Gastrocnemius medialis (tissue), 4 donors: ENCODE results near the gene TSPAN16. TPM values are rescaled to one million over a fixed set of nuclear protein-coding genes. Genes with fewer than 3 reads are reported as not detected.
A peak's percentile ranks its signal among the peaks of the same experiment; 100 is the strongest.

Experiments
- ATAC-seq, 2 donors: fragments of 150-250 bp; one replicate each; pipeline ENCODE4 v1.9.1; 2016
- DNase-seq, 2 donors: peaks; one replicate each; pipeline ENCODE4 v3.0.0-alpha.2; 2019
- H3K27ac ChIP-seq, 4 donors: fragments of 200-600 bp; sonication (generic); 1 replicate in 1 of 4; 2 replicates in 3 of 4; pipeline ENCODE4 v1.5.1; 2016 to 2018; ENCODE audit warnings: mild to moderate bottlenecking in 2 of 4, moderate library complexity in 1 of 4
- H3K27me3 ChIP-seq, 3 donors: fragments of 200-600 bp; sonication (generic) in 2 of 3; 1 replicate in 1 of 3; 2 replicates in 2 of 3; pipeline versions ENCODE4 v1.5.1 to v1.6.0; 2016 to 2019; ENCODE audit warnings: mild to moderate bottlenecking in 1 of 3, moderate library complexity in 1 of 3
- H3K36me3 ChIP-seq, 2 donors: fragments of 200-600 bp; sonication (generic) in 1 of 2; one replicate each; pipeline ENCODE4 v1.5.1; 2017 to 2018
- H3K4me1 ChIP-seq, 2 donors: fragments of 200-600 bp; sonication (generic) in 1 of 2; one replicate each; pipeline ENCODE4 v1.5.1; 2016 to 2017; ENCODE audit warnings: mild to moderate bottlenecking in 2 of 2
- H3K4me3 ChIP-seq, 4 donors: fragments of 200-600 bp; sonication (generic) in 3 of 4; 1 replicate in 1 of 4; 2 replicates in 3 of 4; pipeline ENCODE4 v1.5.1; 2016 to 2019; ENCODE audit warnings: mild to moderate bottlenecking in 2 of 4
- H3K9me3 ChIP-seq, 3 donors: fragments of 200-600 bp; sonication (generic) in 2 of 3; 1 replicate in 1 of 3; 2 replicates in 2 of 3; pipeline ENCODE4 v1.5.1; 2016 to 2019
- CTCF ChIP-seq, 5 experiments: fragments of 450-650 bp in 3 of 5; fragments of 200-600 bp in 2 of 5; sonication (generic) in 2 of 5; IDR thresholded peaks in 4 of 5; conservative IDR thresholded peaks in 1 of 5; 1 replicate in 4 of 5; 2 replicates in 1 of 5; pipeline ENCODE4 v1.5.1; 2016 to 2019; ENCODE audit warnings: antibody characterized with exemption in 5 of 5, mild to moderate bottlenecking in 3 of 5, moderate library complexity in 3 of 5
- POLR2A ChIP-seq, 2 donors: fragments of 450-650 bp; IDR thresholded peaks; one replicate each; pipeline ENCODE4 v1.6.1; 2017; ENCODE audit warnings: antibody characterized with exemption in 2 of 2, mild to moderate bottlenecking in 2 of 2, moderate library complexity in 2 of 2
- in situ Hi-C, 4 donors: fragments of 200-750 bp; cut with MboI; loops; one replicate each; pipeline versions ENCODE4 v1.15.0 to v1.8.0; 2017; ENCODE audit warnings: low sequenced_read_pairs in 4 of 4
- intact Hi-C: fragments of 100-400 bp; cut with DNase I; formaldehyde crosslinking; loops from one replicate; pipeline ENCODE4 v1.15.1; 2023; ENCODE audit warnings: low total_unique reads
- total RNA-seq, 4 donors: library from RNA; depleted of rRNA; stranded (reverse); fragments of >200 nt; gene quantifications; one replicate each; pipeline versions ENCODE4 v1.1.0 to v1.2.3, GENCODE V29; 2016

Gene TSPAN16
- total RNA-seq, 4 donors from 2014 or later, result not detected

GRCh38 chr19:11261431-11261970 lies 34.5 kb upstream of the TSPAN16 start:
- TF ChIP-seq CTCF (IDR thresholded peaks at IDR 0.05 in 4 of 5, conservative IDR thresholded peaks at IDR 0.05 in 1 of 5) (no peak), POLR2A (IDR thresholded peaks at IDR 0.05) (no peak)
- no peaks in the 10 kb centered on the region for H3K4me1 ChIP-seq
- intact Hi-C loops, result no loop called here
- H3K27me3 ChIP-seq, result peaks cover 11 to 20% (median 20%) of the 10 kb centered on the region in 3 donors
- peak overlapping the region; percentile 78 to 88 (median 82) for H3K27ac ChIP-seq
- H3K4me3 ChIP-seq, result peak overlapping the region; percentile 67 to 79 (median 76)
- DNase-seq (no peak), ATAC-seq (no peak)
- H3K9me3 ChIP-seq, result no peaks in the 10 kb centered on the region
- in situ Hi-C loops, result no loop called here
- H3K36me3 ChIP-seq, result no peaks in the 10 kb centered on the region

- peak; percentile 15 to 37 for TF ChIP-seq POLR2A (IDR thresholded peaks at IDR 0.05)
- TF ChIP-seq CTCF (IDR thresholded peaks at IDR 0.05 in 4 of 5, conservative IDR thresholded peaks at IDR 0.05 in 1 of 5), result peak in 3 of 5 experiments; percentile 20 to 35 (median 27)
- intact Hi-C loops, result no loop called here
- Histone ChIP-seq H3K9me3 (no peaks in the 10 kb centered on the region), H3K4me1 (no peaks in the 10 kb centered on the region), H3K4me3 (peak within 1 kb of the TSS; percentile 67 to 79 (median 76)), H3K27me3 (peaks cover 11 to 20% (median 20%) of the 10 kb centered on the region in 3 donors), H3K27ac (peak within 1 kb of the TSS; percentile 78 to 88 (median 82)), H3K36me3 (no peaks in the 10 kb centered on the region)
- peak in 1 of 2 donors; percentile 38 for ATAC-seq
- in situ Hi-C loops, result no loop called here
- DNase-seq, result no peak
Observed at GRCh38 chr19:11261971-11262839, 33.8 kb upstream of the TSPAN16 start, which contains the start of gene DOCK6. DOCK6 (minus strand) TSS chr19:11262524; CDS start chr19:11262440, 84 bp downstream.

DNA sequence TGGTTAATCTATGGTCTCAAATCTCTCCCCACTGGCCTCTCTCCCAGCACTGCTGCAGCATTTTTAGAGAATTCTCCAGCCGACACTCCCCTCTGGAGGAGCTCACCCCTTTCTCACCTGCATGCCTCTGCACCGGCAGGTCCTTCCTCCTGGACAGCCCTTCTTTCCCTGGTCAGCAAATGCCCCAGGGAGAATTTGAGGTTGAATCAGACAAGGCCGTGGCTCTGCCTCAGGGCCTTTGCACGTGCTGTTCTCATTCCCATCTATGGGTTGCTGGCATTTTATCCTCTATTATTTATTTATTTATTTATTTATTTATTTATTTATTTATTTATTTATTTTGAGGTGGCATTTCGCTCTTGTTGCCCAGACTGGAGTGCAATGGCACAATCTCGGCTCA lies 32.2 kb upstream of the TSPAN16 start:
- DNase-seq, result no peak
- H3K27ac ChIP-seq, result peak overlapping the region in 3 of 4 donors; percentile 73 to 84 (median 79)
- TF ChIP-seq POLR2A (IDR thresholded peaks at IDR 0.05), result no peak
- TF ChIP-seq CTCF (IDR thresholded peaks at IDR 0.05 in 4 of 5, conservative IDR thresholded peaks at IDR 0.05 in 1 of 5), result no peak
- no peaks in the 10 kb centered on the region for H3K9me3 ChIP-seq
- no peaks in the 10 kb centered on the region for H3K36me3 ChIP-seq
- in situ Hi-C loops (no loop called here), intact Hi-C loops (no loop called here)
- no peak for ATAC-seq
- no peak overlapping the region for H3K4me3 ChIP-seq
- peaks cover 11 to 20% (median 20%) of the 10 kb centered on the region in 3 donors for H3K27me3 ChIP-seq
- H3K4me1 ChIP-seq, result no peaks in the 10 kb centered on the region

GRCh38 chr19:11264452-11265176 lies 31.3 kb upstream of the TSPAN16 start:
- no peaks in the 10 kb centered on the region for H3K4me1 ChIP-seq
- ATAC-seq, result peak; percentile 39 to 52

More at GRCh38 chr19:11264452-11265176, 31.3 kb upstream of the TSPAN16 start:
- TF ChIP-seq POLR2A (IDR thresholded peaks at IDR 0.05) (peak in 1 of 2 donors; percentile 55), CTCF (IDR thresholded peaks at IDR 0.05 in 4 of 5, conservative IDR thresholded peaks at IDR 0.05 in 1 of 5) (no peak)
- intact Hi-C loops (no loop called here), in situ Hi-C loops (no loop called here)
- peak overlapping the region; percentile 52 to 84 (median 76) for H3K27ac ChIP-seq
- DNase-seq, result no peak
- peaks cover 11 to 20% (median 20%) of the 10 kb centered on the region in 3 donors for H3K27me3 ChIP-seq
- no peaks in the 10 kb centered on the region for H3K36me3 ChIP-seq
- no peaks in the 10 kb centered on the region for H3K9me3 ChIP-seq
- H3K4me3 ChIP-seq, result no peak overlapping the region
